Keratinocyte (primary cell): ENCODE data around the gene KPNA4. TPM values are rescaled to one million over a fixed set of nuclear protein-coding genes. Genes with fewer than 3 reads are reported as not detected.

ENCODE experiments used
- DNase-seq: peaks from one replicate; pipeline ENCODE4 v3.0.0-alpha.2; 2011; ENCODE audit warnings: low read depth, missing footprints, low spot score
- FAIRE-seq: peaks from 2 replicates; lab custom pipeline; 2011; peaks lifted over from hg19 to GRCh38; lab: Jason Lieb, UNC
- H2AFZ ChIP-seq: 2 replicates; pipeline ENCODE4 v1.6.0; 2012; ENCODE audit warnings: low read length, control low read depth, inconsistent platforms; ENCODE audit not compliant: control insufficient read depth
- H3K27ac ChIP-seq: 2 replicates; pipeline ENCODE4 v1.5.1; 2011; ENCODE audit warnings: low read length; ENCODE audit not compliant: control insufficient read depth, insufficient read depth
- H3K27me3 ChIP-seq: 3 replicates; pipeline ENCODE4 v1.6.0; 2011; ENCODE audit warnings: low read length; ENCODE audit not compliant: control insufficient read depth, insufficient read depth; ENCODE audit errors: extremely low read depth
- H3K36me3 ChIP-seq, 2 experiments: 2 replicates in 1 of 2; 3 replicates in 1 of 2; pipeline ENCODE4 v1.5.1; 2011; ENCODE audit warnings: low read length in 2 of 2, mild to moderate bottlenecking in 1 of 2; ENCODE audit not compliant: control insufficient read depth in 2 of 2, insufficient read depth in 2 of 2; ENCODE audit errors: extremely low read depth in 1 of 2
- H3K4me1 ChIP-seq: 3 replicates; pipeline ENCODE4 v1.5.1; 2011; ENCODE audit warnings: low read length; ENCODE audit not compliant: control insufficient read depth, insufficient read depth; ENCODE audit errors: extremely low read depth
- H3K4me2 ChIP-seq: 3 replicates; pipeline ENCODE4 v1.6.0; 2011; ENCODE audit warnings: low read depth, low read length; ENCODE audit not compliant: control insufficient read depth, insufficient read depth; ENCODE audit errors: extremely low read depth
- H3K4me3 ChIP-seq, 3 experiments: fragments of 200-600 bp in 1 of 3; sonication (generic) in 1 of 3; 2 replicates in 2 of 3; 3 replicates in 1 of 3; pipeline ENCODE4 v1.5.1; 2011 to 2016; ENCODE audit warnings: low read length in 3 of 3, mild to moderate bottlenecking in 3 of 3, control low read depth in 2 of 3, inconsistent platforms in 1 of 3, low read depth in 1 of 3, mixed read lengths in 1 of 3, mixed run types in 1 of 3, moderate library complexity in 1 of 3; ENCODE audit not compliant: control insufficient read depth in 2 of 3, insufficient read depth in 2 of 3; ENCODE audit errors: extremely low read depth in 1 of 3
- H3K79me2 ChIP-seq: 2 replicates; pipeline ENCODE4 v1.6.0; 2012; ENCODE audit warnings: low read length; ENCODE audit not compliant: control insufficient read depth, insufficient read depth
- H3K9ac ChIP-seq: 3 replicates; pipeline ENCODE4 v1.6.0; 2011; ENCODE audit warnings: low read length; ENCODE audit not compliant: control insufficient read depth, insufficient read depth; ENCODE audit errors: extremely low read depth
- H3K9me1 ChIP-seq: 3 replicates; pipeline ENCODE4 v1.6.0; 2011; ENCODE audit warnings: low read length; ENCODE audit not compliant: control insufficient read depth, insufficient read depth; ENCODE audit errors: extremely low read depth
- H3K9me3 ChIP-seq: 2 replicates; pipeline ENCODE4 v1.5.1; 2012; ENCODE audit warnings: low read depth, low read length; ENCODE audit not compliant: control insufficient read depth
- H4K20me1 ChIP-seq: 3 replicates; pipeline ENCODE4 v1.6.0; 2011; ENCODE audit warnings: low read length; ENCODE audit not compliant: control insufficient read depth, insufficient read depth; ENCODE audit errors: extremely low read depth
- CTCF ChIP-seq, 3 experiments: IDR thresholded peaks in 1 of 3; conservative IDR thresholded peaks in 1 of 3; optimal IDR thresholded peaks in 1 of 3; 2 replicates in 2 of 3; 3 replicates in 1 of 3; pipeline versions ENCODE3 to v1.5.1; 2011; ENCODE audit warnings: low read length in 3 of 3, mild to moderate bottlenecking in 3 of 3, moderate library complexity in 2 of 3, control low read depth in 1 of 3, inconsistent platforms in 1 of 3; ENCODE audit not compliant: insufficient read depth in 2 of 3; ENCODE audit errors: extremely low read depth in 1 of 3
- EZH2 ChIP-seq: IDR thresholded peaks from one replicate; pipeline ENCODE4 v1.6.1; 2012; ENCODE audit warnings: inconsistent platforms, mild to moderate bottlenecking, low read length, moderate library complexity
- dilution Hi-C: fragments of 300-500 bp; cut with MboI; formaldehyde crosslinking; loops from one replicate; pipeline ENCODE4 v1.7.0; 2020; ENCODE audit warnings: low sequenced_read_pairs; ENCODE audit not compliant: extremely low pct_ligation_motif_present
- polyA plus RNA-seq, 5 experiments: library from polyadenylated mRNA; depleted of rRNA in 3 of 5; stranded (reverse) in 3 of 5; stranded (forward) in 1 of 5; unstranded in 1 of 5; fragments of >200 nt; gene quantifications; 1 replicate in 1 of 5; 2 replicates in 3 of 5; 3 replicates in 1 of 5; pipeline versions ENCODE4 v1.2.1 to v1.2.3, GENCODE V29; 2011 to 2012; ENCODE audit warnings: missing spikeins in 2 of 5, low read depth in 1 of 5, low replicate concordance in 1 of 5

KPNA4 gene
- polyA plus RNA-seq, 1 donor (not counting 4 experiments of a cell fraction or from before 2014, with no cell fraction given): 42.0 TPM

GRCh38 chr3:160482796-160483195 is 82.6 kb downstream of the KPNA4 start:
- Histone ChIP-seq H3K4me2 (no peak overlapping the region), H3K27ac (no peak overlapping the region), H3K4me1 (no peaks in the 10 kb centered on the region), H3K36me3 (peaks cover 0 to 1% of the 10 kb centered on the region in 2 experiments), H3K9me1 (no peaks in the 10 kb centered on the region), H3K4me3 (no peak overlapping the region), H3K9me3 (no peaks in the 10 kb centered on the region), H3K9ac (no peak overlapping the region), H4K20me1 (no peaks in the 10 kb centered on the region), H2AFZ (no peak overlapping the region), H3K27me3 (no peaks in the 10 kb centered on the region), H3K79me2 (no peaks in the 10 kb centered on the region)
- FAIRE-seq: no peak
- no peak for TF ChIP-seq CTCF (optimal IDR thresholded peaks at IDR 0.05 in 1 of 3, IDR thresholded peaks at IDR 0.05 in 1 of 3, conservative IDR thresholded peaks at IDR 0.05 in 1 of 3; ENCODE audit: extremely low read depth in 1 of 3, insufficient read depth in 2 of 3, low read length in 3 of 3)
- no peak for TF ChIP-seq EZH2
- dilution Hi-C loops: no loop called here
- DNase-seq: no peak

GRCh38 chr3:160481856-160482255 is 83.5 kb downstream of the KPNA4 start:
- H3K9me3 ChIP-seq: no peaks in the 10 kb centered on the region
- TF ChIP-seq CTCF (optimal IDR thresholded peaks at IDR 0.05 in 1 of 3, IDR thresholded peaks at IDR 0.05 in 1 of 3, conservative IDR thresholded peaks at IDR 0.05 in 1 of 3; ENCODE audit: extremely low read depth in 1 of 3, insufficient read depth in 2 of 3, low read length in 3 of 3) (no peak), EZH2 (no peak)
- no peak overlapping the region for H3K4me3 ChIP-seq
- no peaks in the 10 kb centered on the region for H3K27me3 ChIP-seq
- H2AFZ ChIP-seq: no peak overlapping the region
- no peaks in the 10 kb centered on the region for H3K9me1 ChIP-seq
- dilution Hi-C loops: no loop called here
- no peaks in the 10 kb centered on the region for H3K79me2 ChIP-seq
- no peaks in the 10 kb centered on the region for H3K4me1 ChIP-seq
- no peaks in the 10 kb centered on the region for H4K20me1 ChIP-seq
- FAIRE-seq (no peak), DNase-seq (no peak)
- H3K36me3 ChIP-seq: peaks cover 0 to 1% of the 10 kb centered on the region in 2 experiments
- no peak overlapping the region for H3K4me2 ChIP-seq
- H3K9ac ChIP-seq: no peak overlapping the region
- H3K27ac ChIP-seq: no peak overlapping the region
